Activated CD8-positive, alpha-beta memory T cell treated with anti-CD3 and anti-CD28 coated beads, Interleukin-2, amount 10 ng/mL, durations not matched to agents 7 days and 5 days (primary cell): ENCODE data around the gene LSP1. TPM values are rescaled to one million over a fixed set of nuclear protein-coding genes. Genes with fewer than 3 reads are reported as not detected.
A peak's percentile ranks its signal among the peaks of the same experiment; 100 is the strongest.

ENCODE experiments used
- ATAC-seq: fragments of 150-1000 bp; cut with Tn5 transposase; one replicate; pipeline ENCODE4 v1.10.0; 2021; ENCODE audit warnings: moderate library complexity
- CTCF ChIA-PET: fragments of 350-600 bp; sonication (Branson Sonifier 250); formaldehyde crosslinking; loops from one replicate; lab custom pipeline; 2021; ENCODE audit warnings: antibody characterized with exemption; lab: Charles Lee
- DNase-seq: peaks from one replicate; pipeline ENCODE4 v3.0.0-alpha.2; 2020
- H3K27ac Mint-ChIP-seq: one replicate; pipeline ENCODE4 v1.8.0; 2021; ENCODE audit warnings: mild to moderate bottlenecking, mixed read lengths
- H3K27me3 Mint-ChIP-seq: one replicate; pipeline ENCODE4 v1.8.0; 2021; ENCODE audit warnings: mixed read lengths
- H3K36me3 Mint-ChIP-seq: one replicate; pipeline ENCODE4 v1.8.0; 2021; ENCODE audit warnings: mild to moderate bottlenecking, mixed read lengths
- H3K4me1 Mint-ChIP-seq: one replicate; pipeline ENCODE4 v1.8.0; 2021; ENCODE audit warnings: mixed read lengths
- H3K4me3 Mint-ChIP-seq: one replicate; pipeline ENCODE4 v1.8.0; 2021; ENCODE audit warnings: mild to moderate bottlenecking, moderate library complexity, mixed read lengths
- H3K9me3 Mint-ChIP-seq: one replicate; pipeline ENCODE4 v1.8.0; 2022; ENCODE audit warnings: low read depth, mixed read lengths
- total RNA-seq, 2 experiments: library from RNA; stranded (reverse); gene quantifications; one replicate each; pipeline ENCODE4 v1.2.3, GENCODE V29; 2021

Gene LSP1
- total RNA-seq, 2 experiments from 2014 or later = 574 to 702 TPM

GRCh38 chr11:1892116-1892515 is 39.2 kb downstream of the LSP1 start:
- peaks cover 16% of the 10 kb centered on the region for H3K27me3 Mint-ChIP-seq
- H3K9me3 Mint-ChIP-seq = no peaks in the 10 kb centered on the region
- CTCF ChIA-PET = interaction anchor here (1.0 to 4.5 kb wide), 4 partner anchors 10 to 259 kb away, joined by 3 to 23 read pairs (median 8); partner anchors contain the start of gene TNNT3
- ATAC-seq (no peak), DNase-seq (no peak)
- H3K36me3 Mint-ChIP-seq = peaks cover 12% of the 10 kb centered on the region
- no peak overlapping the region for H3K4me3 Mint-ChIP-seq
- H3K27ac Mint-ChIP-seq = no peak overlapping the region
- peaks cover 33% of the 10 kb centered on the region for H3K4me1 Mint-ChIP-seq

- H3K9me3 Mint-ChIP-seq = no peaks in the 10 kb centered on the region
- ATAC-seq (no peak), DNase-seq (no peak)
- H3K27me3 Mint-ChIP-seq = peaks cover 19% of the 10 kb centered on the region
- CTCF ChIA-PET = interaction anchor here (1.0 to 4.5 kb wide), 3 partner anchors 10 to 259 kb away, joined by 3 to 23 read pairs (median 13); partner anchors contain the start of gene TNNT3
- no peak overlapping the region for H3K27ac Mint-ChIP-seq
- peaks cover 11% of the 10 kb centered on the region for H3K36me3 Mint-ChIP-seq
- peaks cover 32% of the 10 kb centered on the region for H3K4me1 Mint-ChIP-seq
- H3K4me3 Mint-ChIP-seq = no peak overlapping the region
These were observed 39.7 kb downstream of the LSP1 start for GRCh38 chr11:1892558-1892957.

GRCh38 chr11:1893581-1894359 is 40.9 kb downstream of the LSP1 start:
- no peak for DNase-seq
- Mint-ChIP-seq H3K9me3 (no peaks in the 10 kb centered on the region), H3K4me3 (no peak overlapping the region), H3K27me3 (peaks cover 25% of the 10 kb centered on the region), H3K27ac (peak overlapping the region; percentile 12), H3K36me3 (peaks cover 6% of the 10 kb centered on the region), H3K4me1 (peaks cover 20% of the 10 kb centered on the region)
- CTCF ChIA-PET = no interaction called here
- no peak for ATAC-seq

- H3K9me3 Mint-ChIP-seq = no peaks in the 10 kb centered on the region
- peaks cover 31% of the 10 kb centered on the region for H3K27me3 Mint-ChIP-seq
- peaks cover 3% of the 10 kb centered on the region for H3K36me3 Mint-ChIP-seq
- H3K4me3 Mint-ChIP-seq = no peak overlapping the region
- H3K4me1 Mint-ChIP-seq = peaks cover 12% of the 10 kb centered on the region
- CTCF ChIA-PET = no interaction called here
- no peak overlapping the region for H3K27ac Mint-ChIP-seq
- DNase-seq (no peak), ATAC-seq (no peak)
These were observed 41.9 kb downstream of the LSP1 start for GRCh38 chr11:1894759-1895158.

- CTCF ChIA-PET = interaction anchor here (1.4 kb wide), 1 partner anchor 244 kb away, joined by 5 read pairs; no protein-coding TSS in a partner anchor
- Mint-ChIP-seq H3K27ac (no peak overlapping the region), H3K27me3 (peaks cover 39% of the 10 kb centered on the region), H3K36me3 (peaks cover 3% of the 10 kb centered on the region), H3K4me1 (peaks cover 8% of the 10 kb centered on the region), H3K4me3 (no peak overlapping the region), H3K9me3 (no peaks in the 10 kb centered on the region)
- ATAC-seq (no peak), DNase-seq (no peak)
These were observed 43.6 kb downstream of the LSP1 start for GRCh38 chr11:1896468-1896867.

GRCh38 chr11:1896923-1897322 is 44.0 kb downstream of the LSP1 start:
- H3K27me3 Mint-ChIP-seq = peaks cover 39% of the 10 kb centered on the region
- peaks cover 3% of the 10 kb centered on the region for H3K36me3 Mint-ChIP-seq
- no peaks in the 10 kb centered on the region for H3K9me3 Mint-ChIP-seq
- DNase-seq (no peak), ATAC-seq (no peak)
- CTCF ChIA-PET = no interaction called here
- H3K4me1 Mint-ChIP-seq = peaks cover 8% of the 10 kb centered on the region
- no peak overlapping the region for H3K4me3 Mint-ChIP-seq
- H3K27ac Mint-ChIP-seq = no peak overlapping the region

GRCh38 chr11:1899090-1899489 is 46.2 kb downstream of the LSP1 start:
- Mint-ChIP-seq H3K4me1 (peaks cover 2% of the 10 kb centered on the region), H3K27ac (no peak overlapping the region), H3K27me3 (peaks cover 39% of the 10 kb centered on the region), H3K4me3 (no peak overlapping the region), H3K36me3 (no peaks in the 10 kb centered on the region), H3K9me3 (no peaks in the 10 kb centered on the region)
- DNase-seq (no peak), ATAC-seq (no peak)
- CTCF ChIA-PET = interaction anchor here (1.0 to 2.8 kb wide), 4 partner anchors 17 to 246 kb away, joined by 3 to 8 read pairs (median 4); no protein-coding TSS in a partner anchor

GRCh38 chr11:1899686-1900085 is 46.8 kb downstream of the LSP1 start:
- CTCF ChIA-PET = interaction anchor here (1.0 to 2.8 kb wide), 3 partner anchors 17 to 247 kb away, joined by 3 to 8 read pairs (median 3); no protein-coding TSS in a partner anchor
- H3K36me3 Mint-ChIP-seq = no peaks in the 10 kb centered on the region
- no peak for DNase-seq
- no peak overlapping the region for H3K27ac Mint-ChIP-seq
- ATAC-seq = no peak
- peaks cover 2% of the 10 kb centered on the region for H3K4me1 Mint-ChIP-seq
- H3K27me3 Mint-ChIP-seq = peaks cover 39% of the 10 kb centered on the region
- H3K4me3 Mint-ChIP-seq = no peak overlapping the region
- H3K9me3 Mint-ChIP-seq = no peaks in the 10 kb centered on the region

GRCh38 chr11:1906181-1906580 is 53.3 kb downstream of the LSP1 start:
- CTCF ChIA-PET = interaction anchor here (0.8 to 1.2 kb wide), 3 partner anchors 24 to 254 kb away, joined by 3 to 4 read pairs (median 4); no protein-coding TSS in a partner anchor
- Mint-ChIP-seq H3K4me3 (no peak overlapping the region), H3K9me3 (no peaks in the 10 kb centered on the region), H3K4me1 (no peaks in the 10 kb centered on the region), H3K27ac (no peak overlapping the region), H3K36me3 (no peaks in the 10 kb centered on the region), H3K27me3 (peaks cover 20% of the 10 kb centered on the region)
- ATAC-seq (no peak), DNase-seq (no peak)

GRCh38 chr11:1906611-1907423 is 53.9 kb downstream of the LSP1 start:
- no peak overlapping the region for H3K27ac Mint-ChIP-seq
- H3K36me3 Mint-ChIP-seq = no peaks in the 10 kb centered on the region
- CTCF ChIA-PET = interaction anchor here (0.8 to 1.8 kb wide), 7 partner anchors 11 to 254 kb away, joined by 3 to 4 read pairs (median 4); no protein-coding TSS in a partner anchor
- H3K9me3 Mint-ChIP-seq = no peaks in the 10 kb centered on the region
- peaks cover 20% of the 10 kb centered on the region for H3K27me3 Mint-ChIP-seq
- DNase-seq (no peak), ATAC-seq (no peak)
- no peak overlapping the region for H3K4me3 Mint-ChIP-seq
- H3K4me1 Mint-ChIP-seq = no peaks in the 10 kb centered on the region

GRCh38 chr11:1908618-1909017 is 55.7 kb downstream of the LSP1 start:
- H3K4me1 Mint-ChIP-seq = no peaks in the 10 kb centered on the region
- no peak overlapping the region for H3K4me3 Mint-ChIP-seq
- DNase-seq (no peak), ATAC-seq (no peak)
- CTCF ChIA-PET = interaction anchor here (0.9 to 1.8 kb wide), 2 partner anchors 30 to 77 kb away, joined by 3 to 4 read pairs; no protein-coding TSS in a partner anchor
- H3K27ac Mint-ChIP-seq = no peak overlapping the region
- peaks cover 23% of the 10 kb centered on the region for H3K27me3 Mint-ChIP-seq
- H3K9me3 Mint-ChIP-seq = no peaks in the 10 kb centered on the region
- no peaks in the 10 kb centered on the region for H3K36me3 Mint-ChIP-seq

- Mint-ChIP-seq H3K9me3 (no peaks in the 10 kb centered on the region), H3K27ac (no peak overlapping the region), H3K36me3 (no peaks in the 10 kb centered on the region), H3K4me3 (no peak overlapping the region), H3K4me1 (no peaks in the 10 kb centered on the region), H3K27me3 (peaks cover 24% of the 10 kb centered on the region)
- ATAC-seq = no peak
- CTCF ChIA-PET = interaction anchor here (1.9 kb wide), 1 partner anchor 27 kb away, joined by 3 read pairs; no protein-coding TSS in a partner anchor
- no peak for DNase-seq
These were observed 56.6 kb downstream of the LSP1 start for GRCh38 chr11:1909524-1909923.

- CTCF ChIA-PET = no interaction called here
- Mint-ChIP-seq H3K4me3 (no peak overlapping the region), H3K27me3 (peaks cover 15% of the 10 kb centered on the region), H3K36me3 (peaks cover 2% of the 10 kb centered on the region), H3K27ac (no peak overlapping the region), H3K9me3 (peaks cover 3% of the 10 kb centered on the region), H3K4me1 (peaks cover 9% of the 10 kb centered on the region)
- DNase-seq (no peak), ATAC-seq (no peak)
These were observed 59.5 kb downstream of the LSP1 start for GRCh38 chr11:1912289-1912878.
